HG02763 (cell line): Measurements from ENCODE around the gene ADA.
A peak's percentile ranks its signal among the peaks of the same experiment; 100 is the strongest.
"Not testable (repeated sequence)": the region's sequence is repeated elsewhere in the genome, so short reads cannot be mapped to it uniquely, and the experiment has no call there.

ENCODE experiments used
- ATAC-seq: cut with Tn5 transposase; IDR thresholded peaks from one replicate; pipeline ENCODE4 v1.9.1; 2021; ENCODE audit warnings: mild to moderate bottlenecking, moderate library complexity; ENCODE audit not compliant: unreplicated experiment

Gene ADA

GRCh38 chr20:44601236-44601671 lies 50.2 kb downstream of the ADA start:
- ATAC-seq: no peak

GRCh38 chr20:44600758-44601201 lies 50.7 kb downstream of the ADA start:
- no peak for ATAC-seq

- no peak for ATAC-seq
Measured at GRCh38 chr20:44600301-44600700, 51.2 kb downstream of the ADA start.

- ATAC-seq: no peak
Measured at GRCh38 chr20:44599715-44600114, 51.8 kb downstream of the ADA start.

- ATAC-seq: no peak
Measured at GRCh38 chr20:44598423-44599305, 52.8 kb downstream of the ADA start.

- ATAC-seq: no peak
Measured at GRCh38 chr20:44597930-44598329, 53.6 kb downstream of the ADA start.

- no peak for ATAC-seq
Measured at GRCh38 chr20:44597516-44597915, 54.0 kb downstream of the ADA start.

- ATAC-seq: no peak
Measured at GRCh38 chr20:44596876-44597275, 54.6 kb downstream of the ADA start.

GRCh38 chr20:44596010-44596409 lies 55.5 kb downstream of the ADA start:
- ATAC-seq: no peak

- ATAC-seq: peak; percentile 39
Measured at GRCh38 chr20:44594730-44595129, 56.8 kb downstream of the ADA start.

GRCh38 chr20:44593751-44594150 lies 57.7 kb downstream of the ADA start:
- no peak for ATAC-seq

GRCh38 chr20:44592366-44592765 lies 59.1 kb downstream of the ADA start:
- ATAC-seq: no peak

- ATAC-seq: no peak
Measured at GRCh38 chr20:44590980-44591778, 60.3 kb downstream of the ADA start.

GRCh38 chr20:44589537-44589936 lies 62.0 kb downstream of the ADA start:
- no peak for ATAC-seq

GRCh38 chr20:44588321-44588720 lies 63.2 kb downstream of the ADA start:
- not testable (repeated sequence) for ATAC-seq

- no peak for ATAC-seq
Measured at GRCh38 chr20:44587035-44587980, 64.2 kb downstream of the ADA start.

- ATAC-seq: peak; percentile 60
Measured at GRCh38 chr20:44586289-44586911, 65.1 kb downstream of the ADA start.

- ATAC-seq: no peak
Measured at GRCh38 chr20:44585057-44585963, 66.2 kb downstream of the ADA start.

- no peak for ATAC-seq
Measured at GRCh38 chr20:44584162-44584561, 67.3 kb downstream of the ADA start.
